ENCODE results near the gene PLEKHM3.

DNA sequence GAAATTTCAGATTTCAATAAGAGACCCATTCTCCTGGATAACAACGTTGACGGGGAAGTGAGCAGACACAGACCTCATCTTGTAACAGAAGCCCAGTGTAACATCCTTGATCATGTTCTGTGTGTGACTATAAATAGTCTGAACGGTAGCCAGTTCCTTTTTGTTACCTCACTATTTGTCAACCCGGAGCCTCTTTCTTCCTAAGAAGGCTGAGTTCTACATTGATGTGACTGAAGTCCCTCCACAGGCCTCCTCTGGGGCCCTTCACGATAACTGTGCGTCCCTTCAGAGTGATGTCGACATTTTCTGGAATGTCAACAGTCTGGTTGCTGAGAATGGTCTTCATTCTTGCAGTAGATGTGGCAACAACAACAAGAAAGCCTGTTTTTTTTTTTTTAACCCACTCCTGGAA, 6.3 kb upstream of the PLEKHM3 start:
- TF ChIP-seq, protein P1, sequence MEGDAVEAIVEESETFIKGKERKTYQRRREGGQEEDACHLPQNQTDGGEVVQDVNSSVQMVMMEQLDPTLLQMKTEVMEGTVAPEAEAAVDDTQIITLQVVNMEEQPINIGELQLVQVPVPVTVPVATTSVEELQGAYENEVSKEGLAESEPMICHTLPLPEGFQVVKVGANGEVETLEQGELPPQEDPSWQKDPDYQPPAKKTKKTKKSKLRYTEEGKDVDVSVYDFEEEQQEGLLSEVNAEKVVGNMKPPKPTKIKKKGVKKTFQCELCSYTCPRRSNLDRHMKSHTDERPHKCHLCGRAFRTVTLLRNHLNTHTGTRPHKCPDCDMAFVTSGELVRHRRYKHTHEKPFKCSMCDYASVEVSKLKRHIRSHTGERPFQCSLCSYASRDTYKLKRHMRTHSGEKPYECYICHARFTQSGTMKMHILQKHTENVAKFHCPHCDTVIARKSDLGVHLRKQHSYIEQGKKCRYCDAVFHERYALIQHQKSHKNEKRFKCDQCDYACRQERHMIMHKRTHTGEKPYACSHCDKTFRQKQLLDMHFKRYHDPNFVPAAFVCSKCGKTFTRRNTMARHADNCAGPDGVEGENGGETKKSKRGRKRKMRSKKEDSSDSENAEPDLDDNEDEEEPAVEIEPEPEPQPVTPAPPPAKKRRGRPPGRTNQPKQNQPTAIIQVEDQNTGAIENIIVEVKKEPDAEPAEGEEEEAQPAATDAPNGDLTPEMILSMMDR (conservative IDR thresholded peaks at IDR 0.05 in 1 of 2, IDR thresholded peaks at IDR 0.05 in 1 of 2; ENCODE audit: low read depth in 1 of 2, low read length in 2 of 2) = no peak
- TF ChIP-seq EZH2 (IDR thresholded peaks at IDR 0.05; ENCODE audit: low read length, missing control alignments) = no peak

Measured in fibroblast of lung (primary cell).